ENCODE results near the gene DNAI2. TPM values are rescaled to one million over a fixed set of nuclear protein-coding genes. Genes with fewer than 3 reads are reported as not detected.

The DNAI2 gene
- total RNA-seq, 2 donors from 2014 or later: not detected

DNA sequence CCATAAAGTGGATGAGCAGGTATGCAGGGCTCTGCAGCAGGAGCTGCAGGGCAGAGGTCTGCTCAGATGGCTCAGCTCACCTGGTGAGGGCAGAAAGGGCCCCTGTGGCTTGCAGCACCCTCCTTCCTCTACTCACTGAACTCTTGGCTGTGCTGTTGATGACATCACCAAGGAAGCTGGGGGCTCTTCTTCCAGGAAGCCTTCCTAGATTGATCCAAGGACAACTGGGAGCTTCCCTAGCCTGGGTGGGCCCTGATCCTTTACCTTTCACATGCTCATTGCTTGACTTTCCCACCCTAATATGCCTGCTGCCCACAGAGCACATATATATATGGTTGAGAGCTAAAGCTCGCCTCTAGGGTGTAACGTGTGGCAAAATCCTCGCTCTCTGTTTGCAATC is 54.5 kb downstream of the DNAI2 start:
- H3K27me3 Mint-ChIP-seq (ENCODE audit: insufficient read depth): peaks cover 51% of the 10 kb centered on the region
- TF ChIP-seq, protein P1, sequence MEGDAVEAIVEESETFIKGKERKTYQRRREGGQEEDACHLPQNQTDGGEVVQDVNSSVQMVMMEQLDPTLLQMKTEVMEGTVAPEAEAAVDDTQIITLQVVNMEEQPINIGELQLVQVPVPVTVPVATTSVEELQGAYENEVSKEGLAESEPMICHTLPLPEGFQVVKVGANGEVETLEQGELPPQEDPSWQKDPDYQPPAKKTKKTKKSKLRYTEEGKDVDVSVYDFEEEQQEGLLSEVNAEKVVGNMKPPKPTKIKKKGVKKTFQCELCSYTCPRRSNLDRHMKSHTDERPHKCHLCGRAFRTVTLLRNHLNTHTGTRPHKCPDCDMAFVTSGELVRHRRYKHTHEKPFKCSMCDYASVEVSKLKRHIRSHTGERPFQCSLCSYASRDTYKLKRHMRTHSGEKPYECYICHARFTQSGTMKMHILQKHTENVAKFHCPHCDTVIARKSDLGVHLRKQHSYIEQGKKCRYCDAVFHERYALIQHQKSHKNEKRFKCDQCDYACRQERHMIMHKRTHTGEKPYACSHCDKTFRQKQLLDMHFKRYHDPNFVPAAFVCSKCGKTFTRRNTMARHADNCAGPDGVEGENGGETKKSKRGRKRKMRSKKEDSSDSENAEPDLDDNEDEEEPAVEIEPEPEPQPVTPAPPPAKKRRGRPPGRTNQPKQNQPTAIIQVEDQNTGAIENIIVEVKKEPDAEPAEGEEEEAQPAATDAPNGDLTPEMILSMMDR (conservative IDR thresholded peaks at IDR 0.05): no peak
- DNase-seq: no peak

DNA sequence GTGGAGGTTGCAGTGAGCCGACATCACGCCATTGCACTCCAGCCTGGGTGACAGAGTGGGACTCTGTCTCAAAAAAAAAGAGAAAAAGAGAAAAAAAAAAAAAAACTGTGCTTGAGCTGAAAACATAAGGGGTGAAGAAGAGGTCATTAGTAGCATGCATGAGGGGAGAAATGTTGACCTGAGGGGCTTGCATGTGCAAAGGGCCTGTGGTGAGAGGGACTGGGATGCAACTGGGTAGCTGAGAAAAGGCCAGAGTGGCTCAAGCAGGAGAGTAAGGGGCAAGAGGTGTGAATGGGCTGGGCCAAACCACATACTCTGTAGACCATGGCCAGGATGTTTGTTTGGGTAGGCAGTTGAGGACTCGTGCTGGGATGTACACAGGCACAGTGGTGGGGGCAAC is 55.3 kb downstream of the DNAI2 start:
- Mint-ChIP-seq H3K9me3 (no peaks in the 10 kb centered on the region), H3K4me1 (peaks cover 25% of the 10 kb centered on the region), H3K27me3 (ENCODE audit: insufficient read depth) (peaks cover 44% of the 10 kb centered on the region), H3K27ac (peak overlapping the region; percentile 1), H3K36me3 (ENCODE audit: low read depth) (no peaks in the 10 kb centered on the region), H3K4me3 (no peak overlapping the region)
- H3K4me1 ChIP-seq (ENCODE audit: control insufficient read depth, insufficient read depth, low read length): peaks cover 10% of the 10 kb centered on the region
- DNase-seq: no peak
- H3K9me3 ChIP-seq (ENCODE audit: control insufficient read depth, low read length): no peaks in the 10 kb centered on the region
- H3K9ac ChIP-seq (ENCODE audit: extremely low read depth, low read length, poor library complexity, severe bottlenecking): no peak overlapping the region
- no peak overlapping the region for H3K4me3 ChIP-seq (ENCODE audit: low read length)
- no peak overlapping the region for H3K27ac ChIP-seq (ENCODE audit: low read depth, low read length)
- H3K36me3 ChIP-seq (ENCODE audit: control insufficient read depth, insufficient read depth, low read length): no peaks in the 10 kb centered on the region
- TF ChIP-seq, protein P1 (conservative IDR thresholded peaks at IDR 0.05): no peak
- 93 to 97% methylated on average over 3 of the region's 3 CpGs for WGBS, 2 experiments (ENCODE audit: insufficient coverage in 1 of 2, insufficient read length in 1 of 2)
- peaks cover 30% of the 10 kb centered on the region for H3K27me3 ChIP-seq (ENCODE audit: control insufficient read depth, insufficient read depth, low read length, poor library complexity, severe bottlenecking)

More for the DNA sequence above, 54.5 kb downstream of the DNAI2 start:
- Histone ChIP-seq H3K27ac (ENCODE audit: low read depth, low read length) (no peak overlapping the region), H3K9ac (ENCODE audit: extremely low read depth, low read length, poor library complexity, severe bottlenecking) (no peak overlapping the region), H3K36me3 (ENCODE audit: control insufficient read depth, insufficient read depth, low read length) (no peaks in the 10 kb centered on the region), H3K4me1 (ENCODE audit: control insufficient read depth, insufficient read depth, low read length) (peaks cover 10% of the 10 kb centered on the region), H3K4me3 (ENCODE audit: low read length) (no peak overlapping the region), H3K9me3 (ENCODE audit: control insufficient read depth, low read length) (no peaks in the 10 kb centered on the region), H3K27me3 (ENCODE audit: control insufficient read depth, insufficient read depth, low read length, poor library complexity, severe bottlenecking) (peaks cover 32% of the 10 kb centered on the region)
- no peaks in the 10 kb centered on the region for H3K9me3 Mint-ChIP-seq
- no peaks in the 10 kb centered on the region for H3K36me3 Mint-ChIP-seq (ENCODE audit: low read depth)
- H3K27ac Mint-ChIP-seq: no peak overlapping the region
- 93 to 100% methylated on average over 3 of the region's 3 CpGs for WGBS, 2 experiments (ENCODE audit: insufficient coverage in 1 of 2, insufficient read length in 1 of 2)
- H3K4me3 Mint-ChIP-seq: no peak overlapping the region
- H3K4me1 Mint-ChIP-seq: peaks cover 20% of the 10 kb centered on the region

DNA sequence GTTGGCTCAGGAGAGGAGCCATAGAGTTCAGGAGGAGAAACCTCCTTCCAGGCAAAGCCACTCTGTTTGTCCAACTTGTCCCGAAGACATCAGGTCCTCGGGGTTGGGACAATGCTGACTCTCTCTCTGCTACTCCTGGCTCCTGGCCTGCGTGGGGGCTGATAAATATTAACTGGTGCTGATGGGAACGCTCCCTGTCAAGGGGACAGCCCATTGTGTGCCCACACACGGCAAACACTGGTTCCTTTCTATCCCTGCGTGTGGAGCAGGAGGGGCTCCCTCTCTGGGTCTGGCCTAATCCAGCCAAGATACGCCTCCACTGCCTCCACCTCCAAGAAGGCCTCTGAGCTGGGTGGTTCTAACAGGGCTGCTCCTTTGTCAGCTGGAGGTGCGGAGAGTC is 56.4 kb downstream of the DNAI2 start:
- H3K36me3 Mint-ChIP-seq (ENCODE audit: low read depth): no peaks in the 10 kb centered on the region
- WGBS, 2 experiments (ENCODE audit: insufficient coverage in 1 of 2, insufficient read length in 1 of 2): 82 to 85% methylated on average over 5 to 8 of the region's 8 CpGs
- no peak overlapping the region for H3K27ac ChIP-seq (ENCODE audit: low read depth, low read length)
- H3K36me3 ChIP-seq (ENCODE audit: control insufficient read depth, insufficient read depth, low read length): no peaks in the 10 kb centered on the region
- TF ChIP-seq, protein P1 (conservative IDR thresholded peaks at IDR 0.05): no peak
- no peaks in the 10 kb centered on the region for H3K9me3 ChIP-seq (ENCODE audit: control insufficient read depth, low read length)
- no peak overlapping the region for H3K4me3 Mint-ChIP-seq
- H3K9ac ChIP-seq (ENCODE audit: extremely low read depth, low read length, poor library complexity, severe bottlenecking): no peak overlapping the region
- DNase-seq: no peak
- H3K27ac Mint-ChIP-seq: no peak overlapping the region
- H3K27me3 ChIP-seq (ENCODE audit: control insufficient read depth, insufficient read depth, low read length, poor library complexity, severe bottlenecking): peaks cover 19% of the 10 kb centered on the region
- peaks cover 15% of the 10 kb centered on the region for H3K4me1 ChIP-seq (ENCODE audit: control insufficient read depth, insufficient read depth, low read length)
- peaks cover 30% of the 10 kb centered on the region for H3K4me1 Mint-ChIP-seq
- H3K4me3 ChIP-seq (ENCODE audit: low read length): no peak overlapping the region
- H3K27me3 Mint-ChIP-seq (ENCODE audit: insufficient read depth): peaks cover 33% of the 10 kb centered on the region
- H3K9me3 Mint-ChIP-seq: no peaks in the 10 kb centered on the region
